ENCODE results near the gene SUFU.

DNA sequence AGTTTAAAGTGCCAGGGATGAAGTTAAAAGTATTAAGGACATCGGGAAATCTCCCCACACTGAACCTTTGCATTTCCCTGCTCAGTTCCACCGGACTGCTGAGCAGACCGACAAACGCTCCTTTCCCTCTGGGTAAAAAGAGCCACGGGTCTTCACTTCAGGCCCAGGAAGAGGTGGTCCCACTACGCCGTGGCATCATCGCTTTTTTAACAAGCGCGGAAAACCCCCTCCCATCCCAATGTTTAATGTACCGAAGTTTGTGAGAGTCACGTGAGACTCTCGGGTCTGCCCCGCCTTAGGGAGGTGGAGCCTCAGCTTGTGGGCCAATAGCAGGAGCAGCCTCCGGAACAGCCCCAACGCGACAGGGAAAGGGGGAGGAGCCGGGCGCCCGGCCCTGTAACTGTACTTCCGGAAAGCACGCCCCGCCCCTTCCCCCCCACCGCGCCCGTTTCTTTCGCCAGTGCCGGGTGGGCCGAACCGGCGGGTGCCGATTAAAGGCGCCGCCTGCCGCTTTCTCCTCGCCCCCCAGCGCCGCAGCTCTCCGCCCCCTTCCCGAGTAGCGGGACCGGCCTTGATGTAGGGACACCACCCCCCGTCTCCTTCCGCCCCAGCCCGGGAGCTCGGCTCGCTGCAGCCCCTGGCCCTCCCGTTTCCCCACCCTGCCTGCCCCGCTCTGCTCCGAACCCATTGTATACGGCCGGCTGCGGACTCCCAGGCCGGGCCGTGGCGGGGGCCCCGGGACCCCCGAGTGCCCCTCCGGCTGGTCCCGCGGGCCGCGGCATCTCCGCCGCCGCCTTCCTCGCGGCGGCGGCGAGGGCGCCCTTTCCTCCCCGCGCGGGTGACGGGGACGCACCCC is 138.3 kb downstream of the SUFU start:
- TF ChIP-seq, protein P1, sequence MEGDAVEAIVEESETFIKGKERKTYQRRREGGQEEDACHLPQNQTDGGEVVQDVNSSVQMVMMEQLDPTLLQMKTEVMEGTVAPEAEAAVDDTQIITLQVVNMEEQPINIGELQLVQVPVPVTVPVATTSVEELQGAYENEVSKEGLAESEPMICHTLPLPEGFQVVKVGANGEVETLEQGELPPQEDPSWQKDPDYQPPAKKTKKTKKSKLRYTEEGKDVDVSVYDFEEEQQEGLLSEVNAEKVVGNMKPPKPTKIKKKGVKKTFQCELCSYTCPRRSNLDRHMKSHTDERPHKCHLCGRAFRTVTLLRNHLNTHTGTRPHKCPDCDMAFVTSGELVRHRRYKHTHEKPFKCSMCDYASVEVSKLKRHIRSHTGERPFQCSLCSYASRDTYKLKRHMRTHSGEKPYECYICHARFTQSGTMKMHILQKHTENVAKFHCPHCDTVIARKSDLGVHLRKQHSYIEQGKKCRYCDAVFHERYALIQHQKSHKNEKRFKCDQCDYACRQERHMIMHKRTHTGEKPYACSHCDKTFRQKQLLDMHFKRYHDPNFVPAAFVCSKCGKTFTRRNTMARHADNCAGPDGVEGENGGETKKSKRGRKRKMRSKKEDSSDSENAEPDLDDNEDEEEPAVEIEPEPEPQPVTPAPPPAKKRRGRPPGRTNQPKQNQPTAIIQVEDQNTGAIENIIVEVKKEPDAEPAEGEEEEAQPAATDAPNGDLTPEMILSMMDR (IDR thresholded peaks at IDR 0.05) = no peak
- TF ChIP-seq POLR2A (IDR thresholded peaks at IDR 0.05) (peak in 1 of 4 donors; percentile 54), EP300 (IDR thresholded peaks at IDR 0.05) (no peak), POLR2AphosphoS5 (IDR thresholded peaks at IDR 0.05) (peak; percentile 24 to 84 (median 78))

Measured in stomach (tissue), 4 donors.